Astrocyte (in vitro differentiated cells and primary cell): ENCODE results near the gene NT5C3A. TPM values are rescaled to one million over a fixed set of nuclear protein-coding genes. Genes with fewer than 3 reads are reported as not detected.

Experiments
- DNase-seq: peaks from one replicate; pipeline ENCODE4 v3.0.0-alpha.2; 2010; ENCODE audit warnings: low read depth
- FAIRE-seq: peaks from 2 replicates; lab custom pipeline; 2011; peaks lifted over from hg19 to GRCh38; lab: Jason Lieb, UNC
- H2AFZ ChIP-seq: 2 replicates; pipeline ENCODE4 v1.6.0; 2012; ENCODE audit warnings: low read depth, low read length, inconsistent platforms
- H3K27ac ChIP-seq: 2 replicates; pipeline ENCODE4 v1.5.1; 2011; ENCODE audit warnings: low read depth, low read length, inconsistent platforms
- H3K27me3 ChIP-seq: 2 replicates; pipeline ENCODE4 v1.6.0; 2011; ENCODE audit warnings: low read length, inconsistent platforms; ENCODE audit not compliant: insufficient read depth
- H3K36me3 ChIP-seq: 2 replicates; pipeline ENCODE4 v1.5.1; 2011; ENCODE audit warnings: low read length, inconsistent platforms; ENCODE audit not compliant: insufficient read depth
- H3K4me1 ChIP-seq: 2 replicates; pipeline ENCODE4 v1.5.1; 2011; ENCODE audit warnings: low read length, inconsistent platforms; ENCODE audit not compliant: insufficient read depth
- H3K4me2 ChIP-seq: 2 replicates; pipeline ENCODE4 v1.6.0; 2012; ENCODE audit warnings: low read length, inconsistent platforms
- H3K4me3 ChIP-seq: 2 replicates; pipeline ENCODE4 v1.5.1; 2011; ENCODE audit warnings: low read depth, mild to moderate bottlenecking, low read length, inconsistent platforms; ENCODE audit not compliant: insufficient read depth
- H3K79me2 ChIP-seq: 2 replicates; pipeline ENCODE4 v1.6.0; 2012; ENCODE audit warnings: mild to moderate bottlenecking, low read length, inconsistent platforms; ENCODE audit not compliant: insufficient read depth
- H3K9ac ChIP-seq: 2 replicates; pipeline ENCODE4 v1.6.0; 2012; ENCODE audit warnings: mild to moderate bottlenecking, low read length, inconsistent platforms
- H3K9me3 ChIP-seq: 2 replicates; pipeline ENCODE4 v1.5.1; 2012; ENCODE audit warnings: low read depth, mild to moderate bottlenecking, low read length, inconsistent platforms; ENCODE audit not compliant: insufficient read depth
- H4K20me1 ChIP-seq: 2 replicates; pipeline ENCODE4 v1.6.0; 2012; ENCODE audit warnings: low read length, inconsistent platforms; ENCODE audit not compliant: insufficient read depth
- H3K27ac Mint-ChIP-seq: one replicate; pipeline ENCODE4 v1.8.0; 2021; ENCODE audit warnings: mild to moderate bottlenecking, mixed read lengths; ENCODE audit not compliant: unreplicated experiment
- H3K27me3 Mint-ChIP-seq: one replicate; pipeline ENCODE4 v1.8.0; 2021; ENCODE audit warnings: low read depth, mixed read lengths; ENCODE audit not compliant: unreplicated experiment
- H3K36me3 Mint-ChIP-seq: one replicate; pipeline ENCODE4 v1.8.0; 2021; ENCODE audit warnings: low read depth, mixed read lengths; ENCODE audit not compliant: unreplicated experiment
- H3K4me1 Mint-ChIP-seq: one replicate; pipeline ENCODE4 v1.8.0; 2021; ENCODE audit warnings: low read depth, mixed read lengths; ENCODE audit not compliant: unreplicated experiment
- H3K4me3 Mint-ChIP-seq: one replicate; pipeline ENCODE4 v1.8.0; 2021; ENCODE audit warnings: mild to moderate bottlenecking, moderate library complexity, mixed read lengths; ENCODE audit not compliant: unreplicated experiment
- H3K9me3 Mint-ChIP-seq: one replicate; pipeline ENCODE4 v1.8.0; 2021; ENCODE audit warnings: mild to moderate bottlenecking, mixed read lengths; ENCODE audit not compliant: unreplicated experiment
- EZH2 ChIP-seq: IDR thresholded peaks from 2 replicates; pipeline ENCODE4 v1.6.1; 2012; ENCODE audit warnings: mild to moderate bottlenecking, low read length, inconsistent platforms; ENCODE audit not compliant: insufficient read depth
- total RNA-seq: library from RNA; stranded (reverse); gene quantifications from 2 replicates; pipeline ENCODE4 v1.2.1, GENCODE V29; 2021
- TF ChIP-seq, protein P1 (sequence below): IDR thresholded peaks from 2 replicates; pipeline ENCODE4 v1.5.1; 2011; ENCODE audit warnings: low read depth, mild to moderate bottlenecking, inconsistent platforms, low read length, moderate library complexity; ENCODE audit not compliant: insufficient read depth

NT5C3A gene
- total RNA-seq, 1 donor from 2014 or later, result 24.1 TPM

DNA sequence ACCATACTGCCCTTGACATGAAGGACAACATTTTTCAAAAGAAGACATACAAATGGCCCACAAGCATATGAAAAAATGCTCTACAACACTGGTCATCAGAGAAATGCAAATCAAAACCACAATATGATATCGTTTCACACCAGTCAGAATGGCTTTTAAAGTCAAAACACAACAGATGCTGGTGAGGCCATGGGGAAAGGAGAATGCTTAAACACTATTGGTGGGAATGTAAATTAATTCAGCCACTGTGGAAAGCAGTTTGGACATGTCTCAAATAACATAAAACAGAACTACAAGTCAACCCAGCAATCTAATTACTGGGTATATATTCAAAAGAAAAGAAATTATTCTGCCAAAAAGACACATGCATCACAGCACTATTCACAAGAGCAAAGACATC is 4.2 kb upstream of the NT5C3A start:
- Histone ChIP-seq H3K4me2 (no peak overlapping the region), H4K20me1 (no peaks in the 10 kb centered on the region), H3K36me3 (no peaks in the 10 kb centered on the region), H2AFZ (no peak overlapping the region), H3K27ac (no peak overlapping the region), H3K27me3 (no peaks in the 10 kb centered on the region), H3K4me3 (no peak overlapping the region), H3K9ac (no peak overlapping the region), H3K9me3 (peaks cover 6% of the 10 kb centered on the region), H3K79me2 (peaks cover 6% of the 10 kb centered on the region), H3K4me1 (no peaks in the 10 kb centered on the region)
- Mint-ChIP-seq H3K36me3 (peaks cover 6% of the 10 kb centered on the region), H3K9me3 (peaks cover 17% of the 10 kb centered on the region), H3K4me3 (no peak overlapping the region), H3K27me3 (no peaks in the 10 kb centered on the region), H3K27ac (no peak overlapping the region), H3K4me1 (no peaks in the 10 kb centered on the region)
- no peak for FAIRE-seq
- TF ChIP-seq, protein P1, sequence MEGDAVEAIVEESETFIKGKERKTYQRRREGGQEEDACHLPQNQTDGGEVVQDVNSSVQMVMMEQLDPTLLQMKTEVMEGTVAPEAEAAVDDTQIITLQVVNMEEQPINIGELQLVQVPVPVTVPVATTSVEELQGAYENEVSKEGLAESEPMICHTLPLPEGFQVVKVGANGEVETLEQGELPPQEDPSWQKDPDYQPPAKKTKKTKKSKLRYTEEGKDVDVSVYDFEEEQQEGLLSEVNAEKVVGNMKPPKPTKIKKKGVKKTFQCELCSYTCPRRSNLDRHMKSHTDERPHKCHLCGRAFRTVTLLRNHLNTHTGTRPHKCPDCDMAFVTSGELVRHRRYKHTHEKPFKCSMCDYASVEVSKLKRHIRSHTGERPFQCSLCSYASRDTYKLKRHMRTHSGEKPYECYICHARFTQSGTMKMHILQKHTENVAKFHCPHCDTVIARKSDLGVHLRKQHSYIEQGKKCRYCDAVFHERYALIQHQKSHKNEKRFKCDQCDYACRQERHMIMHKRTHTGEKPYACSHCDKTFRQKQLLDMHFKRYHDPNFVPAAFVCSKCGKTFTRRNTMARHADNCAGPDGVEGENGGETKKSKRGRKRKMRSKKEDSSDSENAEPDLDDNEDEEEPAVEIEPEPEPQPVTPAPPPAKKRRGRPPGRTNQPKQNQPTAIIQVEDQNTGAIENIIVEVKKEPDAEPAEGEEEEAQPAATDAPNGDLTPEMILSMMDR, result no peak
- TF ChIP-seq EZH2, result no peak
- DNase-seq, result no peak

DNA sequence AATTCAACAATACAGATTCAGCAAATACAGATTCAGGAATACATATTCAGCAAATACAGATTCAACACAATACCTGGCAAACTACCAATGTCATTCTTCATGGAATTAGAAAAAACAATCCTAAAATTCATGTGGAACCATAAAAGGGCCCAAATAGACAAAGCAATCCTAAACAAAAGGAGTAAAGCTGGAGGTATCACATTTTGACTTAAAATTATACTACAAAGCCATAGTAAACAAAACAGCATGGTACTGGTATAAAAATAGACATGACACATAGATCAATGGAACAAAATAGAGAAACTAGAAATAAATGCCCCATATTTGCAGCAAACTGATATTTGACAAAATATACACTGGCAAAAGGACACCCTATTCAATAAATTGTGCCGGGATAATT is 3.4 kb upstream of the NT5C3A start:
- H3K36me3 Mint-ChIP-seq, result peaks cover 6% of the 10 kb centered on the region
- no peak for TF ChIP-seq EZH2
- TF ChIP-seq, protein P1, result no peak
- no peak overlapping the region for H3K4me3 Mint-ChIP-seq
- FAIRE-seq, result no peak
- no peaks in the 10 kb centered on the region for H3K27me3 Mint-ChIP-seq
- peaks cover 6% of the 10 kb centered on the region for H3K9me3 ChIP-seq
- peaks cover 15% of the 10 kb centered on the region for H3K9me3 Mint-ChIP-seq
- no peak overlapping the region for H3K4me2 ChIP-seq
- H3K4me1 Mint-ChIP-seq, result peaks cover under 1% of the 10 kb centered on the region
- H3K79me2 ChIP-seq, result peaks cover 14% of the 10 kb centered on the region
- no peak for DNase-seq
- H3K27me3 ChIP-seq, result no peaks in the 10 kb centered on the region
- H2AFZ ChIP-seq, result no peak overlapping the region
- H4K20me1 ChIP-seq, result no peaks in the 10 kb centered on the region
- no peak overlapping the region for H3K4me3 ChIP-seq
- H3K27ac Mint-ChIP-seq, result no peak overlapping the region
- no peaks in the 10 kb centered on the region for H3K4me1 ChIP-seq
- H3K27ac ChIP-seq, result no peak overlapping the region
- H3K9ac ChIP-seq, result no peak overlapping the region
- no peaks in the 10 kb centered on the region for H3K36me3 ChIP-seq

DNA sequence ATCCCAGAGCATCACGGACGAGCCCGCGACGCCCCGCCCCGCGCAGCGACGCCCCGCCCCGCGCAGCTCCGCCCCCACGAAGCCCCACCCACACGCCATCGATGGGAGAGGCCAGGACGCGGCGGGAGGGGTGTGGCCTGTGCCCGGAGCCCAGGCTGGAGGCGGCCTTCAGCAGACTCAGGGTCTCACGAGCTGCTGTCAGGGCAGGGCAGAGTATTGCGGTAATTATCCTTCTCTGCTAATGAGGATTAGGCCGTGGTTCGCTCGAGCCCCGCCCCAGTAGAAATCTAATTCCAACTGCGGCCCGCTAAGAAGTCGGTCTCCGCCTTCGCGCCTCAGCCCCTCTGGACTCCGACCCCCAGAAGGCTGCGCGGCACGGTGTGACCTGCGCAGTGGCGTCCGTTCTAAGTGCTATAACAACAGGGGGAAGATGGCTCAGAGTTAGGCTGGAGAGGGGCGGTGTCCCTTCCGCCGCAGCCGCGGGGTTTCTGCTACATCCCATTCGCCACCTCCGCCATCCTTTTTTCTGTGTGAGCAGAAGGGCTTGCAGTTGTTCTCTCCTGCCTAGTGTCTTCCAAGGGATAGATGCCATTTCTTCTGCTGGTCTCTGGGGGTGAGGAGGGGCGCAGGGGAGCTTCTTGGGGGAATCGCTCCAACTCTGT is 337 bp upstream of the NT5C3A start:
- H3K9me3 ChIP-seq, result no peaks in the 10 kb centered on the region
- H3K27me3 ChIP-seq, result no peaks in the 10 kb centered on the region
- peak overlapping the region; percentile 88 for H3K27ac Mint-ChIP-seq

More for the DNA sequence above, 337 bp upstream of the NT5C3A start:
- Histone ChIP-seq H3K4me1 (no peaks in the 10 kb centered on the region), H3K79me2 (peaks cover 42% of the 10 kb centered on the region), H3K4me2 (peak overlapping the region; percentile 88), H3K36me3 (no peaks in the 10 kb centered on the region), H2AFZ (peak overlapping the region; percentile 89), H3K9ac (peak overlapping the region; percentile 92), H4K20me1 (peaks cover 21% of the 10 kb centered on the region), H3K27ac (peak overlapping the region; percentile 92), H3K4me3 (peak overlapping the region; percentile 73)
- FAIRE-seq (no peak), DNase-seq (peak; percentile 90)
- no peak for TF ChIP-seq EZH2
- TF ChIP-seq, protein P1, result no peak
- H3K4me3 Mint-ChIP-seq, result peak overlapping the region; percentile 96
- H3K4me1 Mint-ChIP-seq, result peaks cover 3% of the 10 kb centered on the region
- H3K27me3 Mint-ChIP-seq, result no peaks in the 10 kb centered on the region
- peaks cover 15% of the 10 kb centered on the region for H3K9me3 Mint-ChIP-seq
- H3K36me3 Mint-ChIP-seq, result peaks cover 6% of the 10 kb centered on the region
